NCI-H446 treated with DMSO at 0.1 percent for 48 hours (cell line): ENCODE measurements around the gene ZNF384.

ENCODE experiments used
- DNase-seq: peaks from one replicate; lab custom pipeline; 2025; lab: John Stamatoyannopoulos, UW

ZNF384 gene

DNA sequence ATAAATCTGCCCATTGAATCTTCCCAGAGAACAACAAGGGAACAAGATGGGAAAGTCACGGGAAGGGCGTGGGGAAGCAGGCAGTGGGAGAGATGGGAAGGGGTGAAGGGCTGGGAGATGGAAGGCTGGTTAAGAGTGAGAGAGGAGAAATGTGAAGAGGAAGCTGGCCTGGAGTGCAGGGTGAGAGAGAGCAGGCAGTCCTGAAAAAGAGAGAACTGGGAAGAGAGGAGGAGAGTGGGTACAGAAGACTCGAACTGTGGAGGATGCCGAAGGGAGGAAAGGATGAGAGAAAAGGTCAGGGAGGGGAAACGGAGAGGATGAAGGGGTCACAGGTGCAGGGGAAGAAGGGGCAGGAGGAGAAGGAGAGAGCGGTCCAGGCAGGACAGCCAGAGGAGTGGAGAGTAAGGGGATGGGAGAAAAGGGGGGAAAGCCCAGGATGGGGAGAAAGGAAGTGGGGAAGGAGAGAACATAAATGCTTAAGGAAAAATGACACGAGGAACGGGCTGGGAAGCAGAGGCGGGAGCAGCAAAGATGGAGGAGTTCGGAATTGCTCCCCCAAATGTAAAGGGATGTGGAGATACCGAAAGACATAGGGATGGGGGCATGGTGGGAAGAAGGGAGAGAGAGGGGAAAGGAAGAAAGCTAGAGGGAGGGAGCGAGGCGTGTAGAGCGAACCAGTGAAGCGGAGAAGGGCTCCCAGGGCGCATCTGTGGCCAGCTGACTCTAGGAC, 10.2 kb upstream of the ZNF384 start:
- DNase-seq = no peak

DNA sequence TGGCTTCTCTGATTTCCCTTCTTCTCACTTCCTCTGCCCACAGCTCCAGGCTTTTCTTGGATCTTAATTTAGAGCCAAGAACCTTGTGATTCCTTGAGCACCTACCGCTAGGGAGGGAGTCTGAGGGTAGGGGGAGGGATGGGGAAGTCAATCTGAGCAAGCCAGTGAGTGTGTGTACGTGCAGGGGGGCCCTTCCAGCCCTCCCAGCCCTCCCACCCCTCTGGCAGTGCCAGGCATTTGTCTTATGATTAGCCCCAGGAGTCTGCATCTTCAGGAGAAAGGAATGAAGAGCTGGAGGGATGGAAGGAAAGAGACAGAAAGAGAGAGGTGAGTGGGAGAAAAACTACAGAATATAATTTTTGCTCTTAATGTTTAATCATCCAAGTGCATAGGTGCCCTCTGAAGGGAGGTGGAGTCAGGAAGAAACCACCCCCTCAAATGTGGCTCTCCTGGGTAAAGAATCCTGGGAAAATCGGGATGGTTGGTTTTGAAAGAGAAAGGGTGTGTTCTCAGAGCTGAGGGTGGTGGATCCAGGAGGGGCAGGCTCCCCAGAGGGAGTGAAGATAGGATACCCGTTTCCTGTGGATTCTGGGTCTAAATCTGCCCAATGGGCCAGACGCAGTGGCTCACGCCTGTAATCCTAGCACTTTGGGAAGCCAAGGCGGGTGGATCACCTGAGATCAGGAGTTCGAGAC, 9.3 kb upstream of the ZNF384 start:
- DNase-seq = no peak

DNA sequence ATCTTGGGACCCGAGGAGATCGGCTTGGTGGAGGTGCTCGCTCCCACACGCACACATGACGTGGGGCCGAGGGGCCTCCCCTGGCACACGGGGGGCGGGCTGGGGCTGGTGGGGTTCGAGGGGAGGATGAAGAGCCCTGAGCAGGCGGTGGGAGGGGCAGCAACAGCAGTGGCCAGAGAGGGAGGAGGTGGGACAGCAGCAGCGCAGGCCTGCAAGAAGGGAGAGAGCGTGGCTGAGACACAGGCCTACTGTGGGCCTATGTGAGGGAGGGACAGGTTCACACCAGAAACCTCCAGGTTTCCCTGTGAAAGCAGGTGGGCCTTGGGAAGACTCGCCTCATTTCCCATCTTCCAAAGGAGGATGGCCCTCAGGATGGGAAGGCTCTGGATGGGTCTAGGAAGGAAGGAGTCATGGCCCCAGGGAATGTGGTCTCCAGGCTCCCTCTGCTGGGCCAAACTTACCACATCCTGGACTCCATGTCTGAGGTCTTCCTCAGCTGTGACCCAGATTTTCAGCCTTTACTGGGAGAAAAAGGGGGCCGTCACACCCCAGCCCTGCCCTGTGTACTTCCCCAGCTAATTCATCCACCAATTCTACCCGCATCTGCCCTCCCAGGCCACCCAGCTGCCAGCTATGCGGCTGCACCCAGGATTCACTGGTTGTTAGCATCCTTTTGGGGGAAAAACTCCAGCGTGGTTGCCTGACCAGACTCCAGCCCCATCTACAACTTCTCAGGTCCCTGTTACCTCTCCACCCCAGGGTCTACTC, 8.6 kb upstream of the ZNF384 start:
- peak; percentile 24 for DNase-seq

DNA sequence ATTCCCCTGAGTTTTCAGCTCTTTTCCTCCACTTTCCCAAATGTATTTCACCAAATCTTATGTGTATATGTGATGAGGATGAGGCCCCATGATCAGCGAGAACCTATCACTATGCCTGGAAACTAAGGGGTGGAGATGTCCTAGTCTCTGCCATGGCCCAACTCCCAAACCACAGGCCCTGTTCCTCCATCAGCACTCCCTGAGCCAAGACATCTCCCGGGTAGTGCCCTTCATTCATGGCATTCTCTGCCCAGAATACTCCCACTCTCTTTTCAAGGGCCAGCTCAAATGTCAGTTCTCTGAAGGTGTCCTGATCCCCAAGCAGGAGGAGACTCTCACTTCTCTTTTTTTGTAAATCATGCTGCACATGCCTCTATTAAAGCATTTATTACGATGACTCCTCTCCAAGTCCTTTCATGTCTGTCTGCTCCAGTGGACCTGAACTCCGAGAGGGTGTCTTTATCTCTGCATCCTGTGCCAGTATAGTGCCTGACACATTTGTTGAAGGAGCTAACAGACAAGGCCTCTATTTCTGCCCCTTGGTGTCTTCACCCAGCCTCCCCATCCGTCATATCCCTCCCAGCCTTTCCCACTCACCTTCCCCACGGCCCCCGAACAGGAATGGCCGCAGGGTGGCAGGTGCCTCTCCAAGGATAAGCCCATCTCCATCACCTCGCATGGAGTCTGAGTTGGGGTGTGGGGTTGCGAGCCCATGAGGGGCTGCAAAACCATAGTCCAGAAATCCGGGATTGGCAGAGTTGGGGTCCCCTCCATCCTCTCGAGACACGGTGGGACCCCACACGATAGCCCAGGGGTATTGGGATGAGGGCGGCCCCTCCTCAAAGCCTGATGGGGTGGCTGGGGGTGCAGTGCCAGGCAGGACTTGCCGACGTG, 7.8 kb upstream of the ZNF384 start:
- no peak for DNase-seq

DNA sequence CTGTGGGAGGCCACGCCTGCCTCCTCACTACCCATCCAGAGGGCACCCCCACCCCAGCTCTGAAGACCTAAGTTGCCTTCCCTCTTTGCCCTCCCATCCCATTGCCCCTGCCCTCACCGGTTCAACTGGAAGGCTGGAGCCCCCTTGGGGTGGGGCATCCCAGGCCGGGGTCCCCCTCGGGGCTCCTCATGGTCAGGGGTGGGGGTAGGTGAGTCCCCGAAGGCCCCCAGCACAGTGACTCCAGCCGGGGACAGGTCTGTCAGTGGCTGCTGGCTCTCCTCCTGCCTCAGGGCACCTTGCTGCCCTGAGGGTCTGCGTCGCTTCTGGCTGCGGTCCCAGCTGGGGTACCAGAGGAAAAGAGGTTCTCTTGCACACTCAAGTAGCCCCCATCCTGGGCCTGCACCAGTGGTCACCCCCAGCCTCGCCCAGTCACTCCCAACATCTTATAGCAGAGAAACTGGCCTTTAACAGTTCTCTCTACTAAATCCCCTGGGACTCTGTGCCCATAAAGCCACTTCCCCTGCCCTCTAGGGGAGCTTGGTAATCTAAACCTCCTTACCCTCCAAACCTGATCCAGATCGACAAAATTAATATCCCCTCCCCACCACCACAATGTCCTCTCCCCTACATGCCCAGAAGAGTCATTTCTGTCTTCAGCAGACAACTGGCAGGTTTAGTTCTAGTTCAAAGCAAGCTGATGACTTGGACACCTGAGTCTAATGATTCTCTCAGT, 6.3 kb upstream of the ZNF384 start:
- DNase-seq = no peak

DNA sequence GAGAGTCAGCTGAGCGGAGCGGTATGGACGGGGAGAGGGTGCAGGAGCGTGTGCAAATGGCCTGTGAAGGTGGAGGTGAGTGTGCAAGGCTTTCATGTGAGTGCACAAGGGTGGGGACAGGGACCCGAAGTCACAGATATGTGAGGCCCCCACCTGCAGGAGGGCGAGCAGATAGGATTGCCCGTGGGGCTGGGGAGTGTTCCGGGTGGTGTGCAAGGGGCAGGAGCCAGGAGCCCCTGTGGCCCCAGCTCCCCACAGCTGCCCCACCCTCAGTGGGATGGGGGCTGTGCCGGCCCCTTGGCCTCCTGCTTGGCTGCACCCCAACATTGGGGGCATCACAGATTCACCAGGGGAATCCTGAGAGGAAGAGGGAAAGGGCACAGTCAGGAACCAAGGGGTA, 5.5 kb upstream of the ZNF384 start:
- no peak for DNase-seq

DNA sequence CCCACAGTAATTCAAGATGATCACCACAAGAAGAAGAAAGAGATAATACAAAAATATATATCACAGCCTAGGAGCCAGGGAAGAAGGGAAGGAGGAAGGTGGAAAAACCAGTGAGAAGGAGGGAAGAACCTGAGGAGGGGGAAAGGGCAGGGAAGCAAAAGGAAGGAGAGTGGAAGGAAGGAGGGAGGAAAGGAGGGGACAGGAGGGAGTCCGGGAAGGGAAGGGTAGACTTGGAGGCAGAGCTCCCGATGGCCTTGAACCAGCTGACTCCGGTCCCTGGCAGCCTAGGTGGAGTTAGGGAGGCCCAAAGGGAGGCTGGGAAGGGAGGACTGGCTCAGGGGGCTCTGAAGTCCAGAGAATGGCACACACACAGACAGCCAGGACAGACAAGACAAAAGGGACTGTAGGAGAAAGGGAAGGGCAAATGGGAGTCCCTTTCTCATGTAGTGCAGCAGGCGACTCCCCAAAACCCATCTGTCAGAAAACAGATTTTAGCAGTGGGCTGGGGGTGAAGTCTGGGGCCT, 4.7 kb upstream of the ZNF384 start:
- DNase-seq = no peak

DNA sequence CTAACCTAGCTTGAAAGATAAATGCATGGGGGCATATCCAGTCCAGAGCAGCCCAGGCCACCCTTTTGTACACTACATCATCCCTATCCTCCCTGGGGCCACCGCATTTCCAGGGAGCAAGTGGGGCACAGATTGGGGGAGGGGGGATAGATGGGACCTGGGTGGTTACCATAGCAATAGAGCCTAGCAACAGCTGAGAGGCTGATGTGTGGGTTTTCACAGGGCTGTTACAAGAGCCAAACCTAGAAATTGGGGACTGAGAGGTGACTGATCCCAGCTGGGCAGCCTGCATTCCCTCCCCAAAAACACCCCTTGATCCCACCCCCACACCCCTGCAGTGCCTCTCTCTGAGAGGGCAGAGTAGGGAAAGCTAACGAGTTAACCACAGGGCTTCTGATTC, 3.7 kb upstream of the ZNF384 start:
- no peak for DNase-seq

DNA sequence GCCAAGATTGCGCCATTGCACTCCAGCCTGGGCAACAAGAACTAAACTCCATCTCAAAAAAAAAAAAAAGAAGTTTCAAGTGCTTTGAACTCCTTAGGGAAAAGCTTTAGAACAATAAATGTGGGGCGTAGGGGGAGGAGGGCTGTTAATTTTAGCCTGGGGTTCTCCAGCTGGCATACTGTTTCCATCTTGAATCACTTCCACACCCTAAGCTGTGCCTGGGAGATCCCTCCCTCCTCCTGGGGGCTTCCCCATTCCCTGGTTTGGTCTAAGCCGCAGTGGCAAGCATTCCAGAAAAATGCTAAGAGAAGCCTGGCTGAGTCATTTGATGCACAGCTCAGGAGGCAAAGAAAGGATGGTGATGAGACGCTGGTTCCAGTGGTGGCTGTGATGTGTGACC, 2.3 kb upstream of the ZNF384 start:
- DNase-seq = no peak

DNA sequence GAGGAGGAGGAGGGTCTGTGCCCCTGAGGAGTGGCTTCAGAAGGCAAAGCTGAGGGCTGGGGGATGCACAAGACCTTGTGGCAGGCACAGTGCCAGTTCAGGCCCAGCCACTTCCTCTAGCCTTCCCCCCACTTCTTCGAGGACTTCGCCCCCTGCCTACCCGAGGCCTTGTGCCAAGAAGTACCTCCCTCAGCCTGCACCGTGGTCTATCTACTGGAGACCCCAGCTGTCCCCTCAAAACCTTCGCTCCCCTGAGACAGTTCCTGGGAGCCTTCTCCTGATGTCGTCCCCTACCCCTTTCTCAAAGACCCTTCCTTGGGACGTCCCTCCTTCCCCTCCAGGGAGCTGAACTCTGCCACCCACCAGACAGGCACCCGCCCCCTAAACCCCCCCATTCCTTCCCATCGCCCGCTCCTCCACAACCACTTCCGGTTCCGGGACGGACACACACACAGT, 604 bp downstream of the ZNF384 start:
- peak; percentile 34 for DNase-seq

DNA sequence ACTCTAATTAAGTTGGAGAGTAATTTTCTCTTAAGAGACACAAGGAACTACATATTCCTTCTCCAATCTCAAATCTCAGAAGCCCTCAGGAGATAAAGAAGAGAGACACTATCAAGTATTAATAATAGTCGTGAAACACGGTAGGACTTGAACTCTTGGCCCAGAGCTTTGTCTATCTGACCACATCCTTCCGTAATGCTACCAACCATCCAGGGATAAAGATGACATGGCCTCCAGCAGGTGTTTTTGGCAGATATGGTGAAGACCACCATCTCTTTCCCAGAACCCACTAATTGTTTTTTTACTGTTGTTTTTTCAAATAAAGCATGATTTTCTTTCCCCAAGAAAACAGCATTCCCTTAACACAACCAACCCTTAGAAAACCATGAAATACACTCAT, 3.4 kb downstream of the ZNF384 start:
- DNase-seq = no peak

DNA sequence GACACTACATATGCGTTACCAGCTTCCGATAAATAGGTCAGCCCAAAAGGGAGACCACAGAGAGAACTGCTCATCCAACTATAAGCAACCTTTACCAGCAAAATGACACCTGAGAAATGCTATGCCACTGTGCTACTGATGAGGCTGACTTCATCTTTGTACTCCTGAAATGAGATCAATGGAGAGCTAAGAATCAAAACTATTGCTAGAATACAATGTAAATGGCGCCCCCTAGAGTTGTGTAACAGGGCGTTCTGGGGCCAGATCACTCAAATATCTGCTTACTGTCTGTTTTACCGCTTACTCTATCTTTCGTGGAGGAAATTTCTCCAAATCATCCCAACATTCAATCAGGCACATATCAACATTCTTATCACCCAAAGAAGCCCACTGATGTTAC, 4.6 kb downstream of the ZNF384 start:
- peak; percentile 8 for DNase-seq

DNA sequence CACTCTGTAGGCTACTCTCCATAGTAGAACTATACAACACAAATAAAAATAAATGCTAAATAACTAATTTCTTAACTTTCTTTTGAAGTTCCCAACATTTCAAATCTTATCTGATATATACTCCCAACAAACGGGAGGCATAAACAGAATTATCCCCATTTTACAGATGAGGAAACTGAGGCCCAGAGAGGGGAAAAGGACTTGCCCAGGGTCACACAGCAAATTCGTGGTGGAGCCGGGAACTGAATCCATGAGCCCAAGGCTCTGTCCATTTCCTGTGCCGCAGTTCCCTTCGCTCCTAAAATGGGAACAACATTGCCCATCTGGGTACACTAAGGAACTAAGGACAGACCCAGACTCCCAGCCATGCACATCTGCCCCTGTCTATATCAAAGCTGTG, 12.2 kb downstream of the ZNF384 start:
- no peak for DNase-seq

DNA sequence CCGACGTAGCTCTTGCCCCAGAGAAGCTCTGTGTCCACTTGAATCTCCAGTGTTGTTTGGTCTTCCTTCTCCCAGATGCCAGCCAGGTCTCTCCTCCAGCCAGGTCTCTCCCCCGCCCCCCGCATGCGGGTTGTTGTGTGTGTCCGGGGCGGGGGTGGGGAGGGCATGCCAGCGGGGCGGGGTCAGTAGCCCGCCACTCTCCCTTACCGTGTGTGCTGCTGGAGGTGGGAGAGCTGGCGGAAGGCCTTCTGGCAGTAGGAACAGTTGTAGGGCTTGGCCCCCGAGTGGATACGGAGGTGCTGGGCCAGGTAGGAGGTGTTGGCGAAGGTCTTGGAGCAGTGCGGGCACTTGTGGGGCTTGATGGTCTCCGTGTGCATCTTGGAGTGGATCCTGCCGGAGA, 17.0 kb downstream of the ZNF384 start:
- no peak for DNase-seq

DNA sequence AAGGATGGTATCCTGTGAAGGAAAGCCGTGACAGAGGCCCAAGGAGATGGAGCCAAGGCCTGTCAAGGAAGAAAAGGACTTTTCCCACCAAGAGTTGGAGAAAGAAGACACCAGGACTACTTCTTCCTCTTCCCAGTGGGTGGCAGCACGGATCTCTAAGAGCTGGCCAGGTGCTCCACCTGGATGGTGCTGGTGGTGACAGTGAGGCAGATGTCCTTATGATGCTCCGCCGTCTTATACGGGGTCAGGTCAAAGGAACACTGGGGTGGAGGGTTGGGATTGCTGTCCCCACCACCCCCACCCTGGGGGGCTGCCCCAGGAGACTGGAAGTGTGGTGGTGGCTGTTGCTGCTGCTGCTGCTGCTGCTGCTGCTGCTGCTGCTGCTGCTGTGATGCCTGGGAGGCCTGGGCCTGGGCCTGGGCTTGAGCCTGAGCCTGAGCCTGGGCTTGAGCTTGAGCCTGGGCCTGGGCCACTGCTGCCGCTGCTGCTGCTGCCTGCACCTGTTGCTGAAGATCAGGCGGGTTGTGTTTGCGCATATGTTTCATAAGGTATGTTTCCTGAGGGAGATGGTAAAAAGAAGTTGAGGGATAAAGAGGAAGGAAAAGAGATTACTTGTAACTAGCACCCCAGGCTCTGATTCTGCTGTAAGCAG, 21.5 kb downstream of the ZNF384 start:
- DNase-seq = no peak

DNA sequence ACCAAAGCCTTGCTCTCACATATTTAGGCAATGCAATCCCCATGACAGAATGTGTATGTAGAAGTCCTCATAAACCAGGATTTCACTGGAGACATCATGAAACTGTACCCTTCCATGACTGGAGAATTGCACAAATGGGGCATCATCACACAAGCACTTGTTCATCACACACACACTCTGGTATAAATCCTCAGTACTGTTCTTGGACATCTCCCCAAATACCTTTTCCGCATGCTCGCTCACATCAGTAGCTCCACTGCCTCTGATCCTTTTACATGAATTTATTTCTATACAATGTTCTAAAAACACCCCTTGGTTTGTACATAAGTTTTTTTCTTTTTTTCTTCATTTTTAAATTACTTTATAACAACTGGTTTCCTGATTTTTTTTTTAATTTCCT, 23.0 kb downstream of the ZNF384 start:
- DNase-seq = no peak

DNA sequence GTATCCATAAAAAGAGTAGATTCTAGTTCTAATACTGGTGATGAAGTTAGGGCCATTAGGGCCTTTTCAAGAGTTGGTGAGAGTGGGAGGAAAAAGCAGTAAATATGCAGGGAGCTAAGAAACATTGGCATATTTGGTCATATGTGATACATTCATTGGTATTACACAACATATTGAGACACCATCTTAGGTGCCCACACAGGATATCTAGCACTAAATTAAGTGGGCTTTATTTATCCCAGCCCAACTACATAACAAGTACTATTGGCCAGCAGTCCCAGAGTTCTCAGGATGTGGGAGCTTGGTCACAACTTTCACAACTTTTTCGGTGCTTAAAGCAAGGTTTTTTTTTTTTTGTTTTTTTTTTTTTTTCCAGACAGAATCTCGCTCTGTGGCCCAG, 24.3 kb downstream of the ZNF384 start:
- DNase-seq = no peak

DNA sequence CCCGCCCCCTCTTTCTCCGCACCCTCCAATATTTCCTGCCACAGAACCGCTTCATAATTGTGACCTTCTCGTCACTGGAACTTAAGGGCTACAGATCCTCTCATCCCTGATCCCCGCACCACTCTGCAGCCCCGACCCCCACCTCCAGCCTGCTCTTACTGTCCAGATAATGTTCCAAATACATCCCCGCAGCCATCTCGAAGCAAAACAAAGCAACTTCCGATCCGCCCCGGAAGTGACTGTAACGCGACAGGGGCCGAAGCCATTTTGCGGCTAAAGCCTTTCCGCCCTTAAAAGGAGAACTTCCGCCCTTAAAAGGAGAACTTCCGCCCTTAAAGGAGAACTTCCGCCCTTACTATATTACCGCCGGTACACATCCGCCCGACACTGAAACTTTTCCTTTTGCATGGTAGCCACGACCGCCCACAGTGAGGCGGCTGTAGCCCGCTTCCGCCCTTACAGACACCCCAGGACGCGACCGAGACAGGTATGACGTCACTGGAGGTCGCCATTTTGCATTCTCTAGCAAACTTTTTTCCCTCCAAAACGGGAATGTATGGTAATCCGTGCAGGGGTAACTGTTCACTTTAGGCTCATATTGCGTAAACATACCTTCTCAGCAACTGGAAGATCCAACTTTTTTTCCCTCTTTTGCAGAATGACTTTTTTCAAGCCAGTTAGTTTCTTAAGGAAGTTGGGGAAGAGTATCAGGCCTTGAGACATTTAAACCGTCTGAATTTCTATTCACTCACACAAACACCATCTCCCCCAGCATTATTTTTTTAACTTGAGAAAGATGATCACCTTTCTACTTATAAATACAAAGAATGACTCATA, 26.1 kb downstream of the ZNF384 start, which contains the start of gene ING4:
Gene ING4 (minus strand): TSS at position 214 of the 837 bp plus-strand sequence. CDS start 18 bp downstream, at position 196.
- peak; percentile 99 for DNase-seq

DNA sequence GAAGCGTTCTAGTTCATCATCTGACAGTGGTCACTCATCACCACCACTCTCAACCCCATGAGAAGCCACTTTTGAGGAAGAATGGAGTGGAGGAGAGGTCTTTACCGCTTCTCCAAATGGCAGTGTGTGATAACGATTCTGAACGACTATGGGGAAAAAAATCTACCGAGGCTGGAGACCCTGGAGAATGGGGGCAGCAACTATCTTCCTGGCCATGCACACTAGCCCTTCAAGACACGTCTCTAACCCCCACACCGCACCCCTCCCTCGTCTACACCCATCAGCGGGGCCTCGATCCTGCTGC, 26.6 kb downstream of the ZNF384 start:
- no peak for DNase-seq

DNA sequence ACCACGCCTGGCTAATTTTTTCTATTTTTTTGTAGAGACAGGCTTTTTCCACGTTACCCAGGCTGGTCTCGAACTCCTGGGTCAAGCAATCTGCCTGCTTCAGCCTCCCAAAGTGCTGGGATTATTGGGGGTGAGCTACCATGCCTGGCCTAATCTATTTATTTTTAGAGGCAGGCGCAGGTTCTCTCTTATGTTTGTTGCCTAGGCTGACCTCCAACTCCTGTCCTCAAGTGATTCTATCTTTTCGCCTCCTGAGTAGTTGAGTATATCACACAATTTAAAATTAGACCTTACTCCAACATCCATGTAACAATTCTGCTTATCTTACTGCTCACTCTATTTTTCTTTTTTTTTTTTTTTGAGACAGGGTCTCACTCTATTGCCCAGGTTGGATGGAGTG, 35.2 kb downstream of the ZNF384 start:
- no peak for DNase-seq
